ENCODE measurements around the gene SPON1.
"Not testable (repeated sequence)": the region's sequence is repeated elsewhere in the genome, so short reads cannot be mapped to it uniquely, and the experiment has no call there.

SPON1 gene

GRCh38 chr11:13992158-13992856, 29.8 kb downstream of the SPON1 start:
- H3K9me3 ChIP-seq (ENCODE audit: control insufficient read depth, insufficient read depth, low read length); H3K4me3 ChIP-seq (ENCODE audit: low read depth, low read length); H3K27me3 ChIP-seq (ENCODE audit: control insufficient read depth, insufficient read depth, low read length); H3K36me3 ChIP-seq (ENCODE audit: control insufficient read depth, insufficient read depth, low read length); H3K9ac ChIP-seq (ENCODE audit: low read depth, low read length); H3K4me1 ChIP-seq (ENCODE audit: control insufficient read depth, insufficient read depth, low read length): not testable (repeated sequence)

- Histone ChIP-seq H3K27me3 (ENCODE audit: control insufficient read depth, insufficient read depth, low read length) (no peaks in the 10 kb centered on the region), H3K9me3 (ENCODE audit: control insufficient read depth, insufficient read depth, low read length) (no peaks in the 10 kb centered on the region), H3K4me3 (ENCODE audit: low read depth, low read length) (no peak overlapping the region), H3K4me1 (ENCODE audit: control insufficient read depth, insufficient read depth, low read length) (no peaks in the 10 kb centered on the region), H3K9ac (ENCODE audit: low read depth, low read length) (no peak overlapping the region), H3K36me3 (ENCODE audit: control insufficient read depth, insufficient read depth, low read length) (no peaks in the 10 kb centered on the region)
These were observed 30.7 kb downstream of the SPON1 start for GRCh38 chr11:13993096-13993765.

DNA sequence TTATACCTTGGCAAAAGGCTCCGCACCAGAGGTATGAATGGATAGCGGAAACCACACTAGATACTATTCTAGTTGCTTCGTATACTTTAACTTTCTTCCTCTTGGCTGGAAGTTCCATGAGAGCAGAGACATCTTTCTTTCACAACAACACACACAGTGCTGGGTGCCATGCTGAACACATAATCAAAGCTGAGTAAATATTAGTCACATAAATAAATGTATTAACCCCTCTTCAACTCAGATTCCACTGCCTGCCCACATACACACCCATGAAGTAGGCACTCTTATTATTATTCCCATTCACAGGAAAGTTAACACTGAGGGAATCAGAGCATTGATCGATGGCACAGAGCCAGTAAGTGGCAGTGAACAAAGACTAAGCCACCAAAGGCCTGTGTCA, 35.4 kb downstream of the SPON1 start:
- H3K9me3 ChIP-seq (ENCODE audit: control insufficient read depth, insufficient read depth, low read length), result no peaks in the 10 kb centered on the region
- no peaks in the 10 kb centered on the region for H3K4me1 ChIP-seq (ENCODE audit: control insufficient read depth, insufficient read depth, low read length)
- no peak overlapping the region for H3K9ac ChIP-seq (ENCODE audit: low read depth, low read length)
- H3K4me3 ChIP-seq (ENCODE audit: low read depth, low read length), result no peak overlapping the region
- no peaks in the 10 kb centered on the region for H3K27me3 ChIP-seq (ENCODE audit: control insufficient read depth, insufficient read depth, low read length)
- H3K36me3 ChIP-seq (ENCODE audit: control insufficient read depth, insufficient read depth, low read length), result no peaks in the 10 kb centered on the region

GRCh38 chr11:13999704-14000103, 37.2 kb downstream of the SPON1 start:
- Histone ChIP-seq H3K4me3 (ENCODE audit: low read depth, low read length) (no peak overlapping the region), H3K9ac (ENCODE audit: low read depth, low read length) (no peak overlapping the region)

GRCh38 chr11:14001597-14001996, 39.1 kb downstream of the SPON1 start:
- Histone ChIP-seq H3K36me3 (ENCODE audit: control insufficient read depth, insufficient read depth, low read length) (no peaks in the 10 kb centered on the region), H3K4me3 (ENCODE audit: low read depth, low read length) (no peak overlapping the region), H3K9me3 (ENCODE audit: control insufficient read depth, insufficient read depth, low read length) (peaks cover 2% of the 10 kb centered on the region), H3K9ac (ENCODE audit: low read depth, low read length) (no peak overlapping the region), H3K4me1 (ENCODE audit: control insufficient read depth, insufficient read depth, low read length) (no peaks in the 10 kb centered on the region), H3K27me3 (ENCODE audit: control insufficient read depth, insufficient read depth, low read length) (no peaks in the 10 kb centered on the region)

More at GRCh38 chr11:13999704-14000103, 37.2 kb downstream of the SPON1 start:
- Histone ChIP-seq H3K36me3 (ENCODE audit: control insufficient read depth, insufficient read depth, low read length) (no peaks in the 10 kb centered on the region), H3K9me3 (ENCODE audit: control insufficient read depth, insufficient read depth, low read length) (no peaks in the 10 kb centered on the region), H3K4me1 (ENCODE audit: control insufficient read depth, insufficient read depth, low read length) (no peaks in the 10 kb centered on the region), H3K27me3 (ENCODE audit: control insufficient read depth, insufficient read depth, low read length) (no peaks in the 10 kb centered on the region)

DNA sequence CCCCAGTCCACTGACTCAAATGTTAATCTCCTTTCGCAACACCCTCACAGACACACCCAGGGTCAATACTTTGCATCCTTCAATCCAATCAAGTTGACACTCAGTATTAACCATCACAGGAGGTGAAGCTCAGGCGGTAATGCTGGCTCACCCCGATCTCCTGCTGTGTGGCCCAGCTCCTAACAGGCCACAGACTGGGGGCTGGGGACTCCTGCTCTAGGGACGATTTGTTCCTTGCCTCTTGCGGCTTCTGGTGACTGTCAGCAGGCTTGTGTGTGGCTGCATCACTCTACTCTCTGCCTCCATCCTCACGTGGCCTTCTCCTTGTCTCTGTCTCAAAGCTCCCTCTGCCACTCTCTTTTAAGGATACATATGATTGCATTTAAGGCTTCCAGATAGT, 45.0 kb downstream of the SPON1 start:
- Histone ChIP-seq H3K36me3 (ENCODE audit: control insufficient read depth, insufficient read depth, low read length) (no peaks in the 10 kb centered on the region), H3K4me1 (ENCODE audit: control insufficient read depth, insufficient read depth, low read length) (no peaks in the 10 kb centered on the region), H3K9ac (ENCODE audit: low read depth, low read length) (no peak overlapping the region), H3K27me3 (ENCODE audit: control insufficient read depth, insufficient read depth, low read length) (no peaks in the 10 kb centered on the region), H3K9me3 (ENCODE audit: control insufficient read depth, insufficient read depth, low read length) (peaks cover 6% of the 10 kb centered on the region), H3K4me3 (ENCODE audit: low read depth, low read length) (no peak overlapping the region)

GRCh38 chr11:14010665-14011064, 48.1 kb downstream of the SPON1 start:
- Histone ChIP-seq H3K36me3 (ENCODE audit: control insufficient read depth, insufficient read depth, low read length) (no peaks in the 10 kb centered on the region), H3K4me1 (ENCODE audit: control insufficient read depth, insufficient read depth, low read length) (no peaks in the 10 kb centered on the region), H3K27me3 (ENCODE audit: control insufficient read depth, insufficient read depth, low read length) (no peaks in the 10 kb centered on the region), H3K9ac (ENCODE audit: low read depth, low read length) (no peak overlapping the region), H3K4me3 (ENCODE audit: low read depth, low read length) (no peak overlapping the region), H3K9me3 (ENCODE audit: control insufficient read depth, insufficient read depth, low read length) (peaks cover 6% of the 10 kb centered on the region)

GRCh38 chr11:14012846-14013245, 50.3 kb downstream of the SPON1 start:
- Histone ChIP-seq H3K4me3 (ENCODE audit: low read depth, low read length) (no peak overlapping the region), H3K36me3 (ENCODE audit: control insufficient read depth, insufficient read depth, low read length) (no peaks in the 10 kb centered on the region), H3K9me3 (ENCODE audit: control insufficient read depth, insufficient read depth, low read length) (no peaks in the 10 kb centered on the region), H3K9ac (ENCODE audit: low read depth, low read length) (no peak overlapping the region), H3K4me1 (ENCODE audit: control insufficient read depth, insufficient read depth, low read length) (no peaks in the 10 kb centered on the region), H3K27me3 (ENCODE audit: control insufficient read depth, insufficient read depth, low read length) (no peaks in the 10 kb centered on the region)

- Histone ChIP-seq H3K4me3 (ENCODE audit: low read depth, low read length) (no peak overlapping the region), H3K9ac (ENCODE audit: low read depth, low read length) (no peak overlapping the region), H3K9me3 (ENCODE audit: control insufficient read depth, insufficient read depth, low read length) (no peaks in the 10 kb centered on the region), H3K4me1 (ENCODE audit: control insufficient read depth, insufficient read depth, low read length) (no peaks in the 10 kb centered on the region), H3K36me3 (ENCODE audit: control insufficient read depth, insufficient read depth, low read length) (no peaks in the 10 kb centered on the region), H3K27me3 (ENCODE audit: control insufficient read depth, insufficient read depth, low read length) (no peaks in the 10 kb centered on the region)
These were observed 53.2 kb downstream of the SPON1 start for GRCh38 chr11:14015711-14016110.

- no peak overlapping the region for H3K4me3 ChIP-seq (ENCODE audit: low read depth, low read length)
- no peaks in the 10 kb centered on the region for H3K4me1 ChIP-seq (ENCODE audit: control insufficient read depth, insufficient read depth, low read length)
- no peaks in the 10 kb centered on the region for H3K27me3 ChIP-seq (ENCODE audit: control insufficient read depth, insufficient read depth, low read length)
- no peak overlapping the region for H3K9ac ChIP-seq (ENCODE audit: low read depth, low read length)
- H3K9me3 ChIP-seq (ENCODE audit: control insufficient read depth, insufficient read depth, low read length), result no peaks in the 10 kb centered on the region
- H3K36me3 ChIP-seq (ENCODE audit: control insufficient read depth, insufficient read depth, low read length), result no peaks in the 10 kb centered on the region
These were observed 55.9 kb downstream of the SPON1 start for GRCh38 chr11:14018441-14018840.

DNA sequence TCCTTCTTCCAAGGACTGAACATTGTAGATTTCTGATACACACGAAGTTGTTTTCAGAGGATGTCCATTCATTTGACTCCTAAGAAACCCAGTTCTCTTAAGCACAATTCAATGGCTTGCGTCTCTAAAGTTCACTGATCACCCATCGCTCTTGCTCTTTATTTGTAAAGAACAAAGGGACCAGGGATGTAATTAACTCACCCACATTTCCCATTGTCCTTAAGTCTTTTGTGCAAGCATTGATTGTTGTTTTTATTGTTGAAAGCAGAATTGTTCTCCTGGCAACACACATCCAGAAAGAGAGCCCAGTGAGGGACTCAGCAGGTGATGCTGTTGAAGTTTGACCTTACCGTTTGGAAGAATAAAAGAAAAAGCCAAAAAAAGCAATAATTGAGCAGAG, 59.2 kb downstream of the SPON1 start:
- Histone ChIP-seq H3K9ac (ENCODE audit: low read depth, low read length) (no peak overlapping the region), H3K4me3 (ENCODE audit: low read depth, low read length) (no peak overlapping the region), H3K9me3 (ENCODE audit: control insufficient read depth, insufficient read depth, low read length) (no peaks in the 10 kb centered on the region), H3K4me1 (ENCODE audit: control insufficient read depth, insufficient read depth, low read length) (no peaks in the 10 kb centered on the region), H3K27me3 (ENCODE audit: control insufficient read depth, insufficient read depth, low read length) (no peaks in the 10 kb centered on the region), H3K36me3 (ENCODE audit: control insufficient read depth, insufficient read depth, low read length) (no peaks in the 10 kb centered on the region)

- no peaks in the 10 kb centered on the region for H3K27me3 ChIP-seq (ENCODE audit: control insufficient read depth, insufficient read depth, low read length)
- no peaks in the 10 kb centered on the region for H3K9me3 ChIP-seq (ENCODE audit: control insufficient read depth, insufficient read depth, low read length)
- no peaks in the 10 kb centered on the region for H3K4me1 ChIP-seq (ENCODE audit: control insufficient read depth, insufficient read depth, low read length)
- H3K9ac ChIP-seq (ENCODE audit: low read depth, low read length), result no peak overlapping the region
- H3K4me3 ChIP-seq (ENCODE audit: low read depth, low read length), result no peak overlapping the region
- no peaks in the 10 kb centered on the region for H3K36me3 ChIP-seq (ENCODE audit: control insufficient read depth, insufficient read depth, low read length)
These were observed 59.7 kb downstream of the SPON1 start for GRCh38 chr11:14022251-14022650.
